ENCODE results near the gene CYFIP1. TPM values are rescaled to one million over a fixed set of nuclear protein-coding genes. Genes with fewer than 3 reads are reported as not detected.
"Not testable (repeated sequence)": the region's sequence is repeated elsewhere in the genome, so short reads cannot be mapped to it uniquely, and the experiment has no call there.

The CYFIP1 gene
- total RNA-seq, 2 donors from 2014 or later = 21.1 to 32.7 TPM

DNA sequence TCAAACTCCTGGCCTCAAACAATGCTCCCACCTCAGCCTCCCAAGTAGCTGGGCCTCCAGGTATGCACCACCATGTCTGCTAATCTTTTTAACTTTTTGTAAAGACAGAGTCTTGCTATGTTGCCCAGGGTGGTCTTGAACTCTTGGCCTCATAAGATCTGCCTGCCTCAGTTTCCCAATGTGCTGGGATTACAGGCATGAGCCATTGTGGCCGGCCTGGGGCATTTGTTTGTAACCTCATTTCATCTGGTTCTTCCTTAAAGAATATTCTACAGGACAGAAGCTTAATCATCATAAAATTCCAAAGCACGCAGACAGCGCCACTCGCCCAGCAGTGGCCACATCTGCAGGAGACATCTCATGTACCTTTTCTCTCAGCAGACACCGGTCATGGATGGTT, 23.6 kb upstream of the CYFIP1 start:
- no peak overlapping the region for H3K4me3 ChIP-seq
- H3K9me3 ChIP-seq = no peaks in the 10 kb centered on the region
- H3K27me3 ChIP-seq = no peaks in the 10 kb centered on the region
- peaks cover 61% of the 10 kb centered on the region for H3K36me3 ChIP-seq
- no peak overlapping the region for H3K27ac ChIP-seq
- TF ChIP-seq, protein P1, sequence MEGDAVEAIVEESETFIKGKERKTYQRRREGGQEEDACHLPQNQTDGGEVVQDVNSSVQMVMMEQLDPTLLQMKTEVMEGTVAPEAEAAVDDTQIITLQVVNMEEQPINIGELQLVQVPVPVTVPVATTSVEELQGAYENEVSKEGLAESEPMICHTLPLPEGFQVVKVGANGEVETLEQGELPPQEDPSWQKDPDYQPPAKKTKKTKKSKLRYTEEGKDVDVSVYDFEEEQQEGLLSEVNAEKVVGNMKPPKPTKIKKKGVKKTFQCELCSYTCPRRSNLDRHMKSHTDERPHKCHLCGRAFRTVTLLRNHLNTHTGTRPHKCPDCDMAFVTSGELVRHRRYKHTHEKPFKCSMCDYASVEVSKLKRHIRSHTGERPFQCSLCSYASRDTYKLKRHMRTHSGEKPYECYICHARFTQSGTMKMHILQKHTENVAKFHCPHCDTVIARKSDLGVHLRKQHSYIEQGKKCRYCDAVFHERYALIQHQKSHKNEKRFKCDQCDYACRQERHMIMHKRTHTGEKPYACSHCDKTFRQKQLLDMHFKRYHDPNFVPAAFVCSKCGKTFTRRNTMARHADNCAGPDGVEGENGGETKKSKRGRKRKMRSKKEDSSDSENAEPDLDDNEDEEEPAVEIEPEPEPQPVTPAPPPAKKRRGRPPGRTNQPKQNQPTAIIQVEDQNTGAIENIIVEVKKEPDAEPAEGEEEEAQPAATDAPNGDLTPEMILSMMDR (IDR thresholded peaks at IDR 0.05) = no peak
- DNase-seq (ENCODE audit: low spot score) = no peak
- no peaks in the 10 kb centered on the region for H3K4me1 ChIP-seq

DNA sequence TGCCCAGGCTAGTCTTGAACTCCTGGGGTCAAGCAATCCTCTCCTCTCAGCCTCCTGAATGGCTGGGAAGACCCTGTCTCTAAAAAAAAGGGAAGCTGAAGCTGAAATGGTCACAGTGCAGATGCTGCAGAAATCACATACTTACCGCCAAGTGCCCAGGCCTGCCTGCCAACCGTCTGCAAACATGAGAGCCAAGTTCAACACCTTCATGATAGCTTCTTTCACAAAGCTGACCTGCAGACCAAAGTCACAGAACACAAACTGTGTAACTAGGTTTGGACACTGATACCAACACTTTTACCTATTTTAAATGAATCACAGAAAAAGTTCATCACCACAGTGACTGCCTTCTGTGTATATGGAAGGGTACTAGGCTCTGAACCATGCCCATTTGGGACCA, 22.8 kb upstream of the CYFIP1 start:
- Histone ChIP-seq H3K27me3 (no peaks in the 10 kb centered on the region), H3K9me3 (no peaks in the 10 kb centered on the region), H3K4me3 (no peak overlapping the region), H3K4me1 (no peaks in the 10 kb centered on the region), H3K27ac (no peak overlapping the region), H3K36me3 (peaks cover 56% of the 10 kb centered on the region)
- TF ChIP-seq, protein P1 (IDR thresholded peaks at IDR 0.05) = no peak
- no peak for DNase-seq (ENCODE audit: low spot score)

DNA sequence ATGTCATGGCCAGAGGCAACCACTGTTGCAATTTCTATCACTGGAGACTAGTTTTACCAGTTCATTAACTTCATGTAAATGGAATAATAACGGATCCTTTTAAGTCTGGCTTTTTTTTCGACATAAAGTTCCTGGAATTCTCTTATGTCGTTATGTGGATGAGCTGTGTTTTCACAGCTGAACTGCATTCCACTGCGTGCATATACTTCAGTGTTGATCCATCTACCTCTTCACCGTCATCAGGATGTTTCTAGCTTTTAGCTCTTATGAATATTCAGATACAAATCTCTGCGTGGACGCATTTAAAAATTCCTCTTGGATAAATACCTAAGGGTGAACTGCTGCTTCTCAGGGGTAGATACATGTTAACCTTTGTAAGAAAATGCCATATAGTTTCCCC, 15.6 kb upstream of the CYFIP1 start:
- no peak for DNase-seq (ENCODE audit: low spot score)

DNA sequence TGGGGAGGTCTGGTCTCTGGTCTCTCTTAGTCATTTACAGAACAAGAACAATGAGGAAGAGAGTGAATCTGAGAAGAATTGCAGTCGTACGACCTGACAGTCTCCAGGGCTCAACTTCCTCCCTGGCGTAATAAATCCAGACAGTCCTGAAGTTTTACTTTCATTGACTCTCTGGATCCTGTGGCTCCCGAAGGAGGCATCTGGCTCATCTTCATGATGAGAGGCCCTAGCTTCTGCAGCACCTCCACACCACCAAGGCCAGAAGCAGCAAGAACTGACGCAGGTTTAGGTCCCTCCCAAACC, 11.8 kb upstream of the CYFIP1 start:
- Histone ChIP-seq H3K4me1 (no peaks in the 10 kb centered on the region), H3K9me3 (no peaks in the 10 kb centered on the region), H3K27ac (no peak overlapping the region), H3K36me3 (peaks cover 8% of the 10 kb centered on the region), H3K4me3 (no peak overlapping the region), H3K27me3 (no peaks in the 10 kb centered on the region)
- TF ChIP-seq, protein P1 (IDR thresholded peaks at IDR 0.05) = no peak
- DNase-seq (ENCODE audit: low spot score) = no peak

More for the DNA sequence above, 15.6 kb upstream of the CYFIP1 start:
- no peaks in the 10 kb centered on the region for H3K27me3 ChIP-seq
- H3K27ac ChIP-seq = no peak overlapping the region
- no peaks in the 10 kb centered on the region for H3K4me1 ChIP-seq
- H3K9me3 ChIP-seq = no peaks in the 10 kb centered on the region
- peaks cover 33% of the 10 kb centered on the region for H3K36me3 ChIP-seq
- no peak overlapping the region for H3K4me3 ChIP-seq
- TF ChIP-seq, protein P1 (IDR thresholded peaks at IDR 0.05) = no peak

DNA sequence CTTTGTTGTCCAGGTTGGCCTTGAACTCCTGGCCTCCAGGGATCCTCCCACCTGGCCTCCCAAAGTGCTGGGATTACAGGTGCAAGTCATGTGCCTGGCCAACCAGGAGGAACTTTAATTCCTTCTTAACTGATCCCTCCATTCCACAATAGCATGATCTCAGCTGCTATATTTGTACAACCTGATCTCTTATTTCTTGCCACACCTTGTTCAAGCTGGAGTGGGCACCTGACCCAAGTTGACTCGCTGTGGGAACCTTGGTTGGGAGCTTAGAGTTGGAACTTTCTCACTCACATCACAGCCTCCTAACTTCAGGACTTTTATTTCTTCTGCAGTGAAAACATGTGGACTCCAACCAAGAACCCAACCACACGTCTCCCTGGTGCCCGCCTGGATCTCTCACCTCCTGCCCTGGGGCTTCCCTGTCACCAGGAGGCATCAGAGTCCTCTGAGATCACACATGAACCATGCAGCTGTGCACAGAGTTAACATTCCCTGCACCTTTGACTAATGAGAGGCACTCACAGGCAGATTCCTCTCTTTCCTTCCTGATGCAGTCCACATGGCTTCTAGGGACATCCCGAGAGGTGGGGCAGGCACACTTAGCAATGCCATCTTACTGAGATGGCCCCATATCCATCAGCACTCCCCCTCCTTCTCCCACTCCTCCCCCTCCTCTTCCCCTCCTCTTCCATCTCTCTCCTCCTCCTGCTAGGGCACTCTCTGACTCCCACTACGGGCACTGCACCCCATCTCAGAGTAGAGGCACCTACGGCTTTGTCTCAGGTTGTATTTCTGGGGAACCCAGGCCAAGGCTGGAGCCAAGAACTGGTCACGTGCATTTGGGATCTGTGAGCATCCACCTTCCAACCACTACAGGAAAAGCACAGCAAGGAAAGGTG, 9.7 kb upstream of the CYFIP1 start:
- Histone ChIP-seq H3K9me3 (no peaks in the 10 kb centered on the region), H3K4me1 (no peaks in the 10 kb centered on the region), H3K27ac (no peak overlapping the region), H3K4me3 (no peak overlapping the region), H3K36me3 (peaks cover 6% of the 10 kb centered on the region), H3K27me3 (no peaks in the 10 kb centered on the region)
- TF ChIP-seq, protein P1 (IDR thresholded peaks at IDR 0.05) = no peak
- peak; percentile 38 for DNase-seq (ENCODE audit: low spot score)

DNA sequence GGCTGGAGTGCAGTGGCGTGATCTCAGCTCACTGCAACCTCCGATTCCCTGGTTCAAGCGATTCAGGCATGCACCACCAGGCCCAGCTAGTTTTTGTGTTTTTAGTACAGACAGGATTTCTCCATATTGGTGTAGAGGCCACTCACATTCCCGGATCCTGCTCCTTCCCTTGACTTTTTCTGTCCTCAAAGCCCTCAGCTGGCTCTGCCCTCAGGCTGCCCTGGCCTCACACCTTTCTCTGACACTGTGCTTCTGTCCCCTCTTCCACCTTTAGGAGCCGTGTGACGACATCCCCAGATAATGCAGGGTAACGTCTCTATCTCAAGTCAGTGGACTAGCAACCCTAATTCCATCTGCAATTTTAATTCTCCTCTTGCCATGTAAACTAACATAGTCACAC, 8.6 kb upstream of the CYFIP1 start:
- peak; percentile 13 for DNase-seq (ENCODE audit: low spot score)
- H3K4me1 ChIP-seq = no peaks in the 10 kb centered on the region
- H3K4me3 ChIP-seq = no peak overlapping the region
- H3K36me3 ChIP-seq = no peaks in the 10 kb centered on the region
- TF ChIP-seq, protein P1 (IDR thresholded peaks at IDR 0.05) = no peak
- H3K27ac ChIP-seq = no peak overlapping the region
- no peaks in the 10 kb centered on the region for H3K27me3 ChIP-seq
- no peaks in the 10 kb centered on the region for H3K9me3 ChIP-seq

DNA sequence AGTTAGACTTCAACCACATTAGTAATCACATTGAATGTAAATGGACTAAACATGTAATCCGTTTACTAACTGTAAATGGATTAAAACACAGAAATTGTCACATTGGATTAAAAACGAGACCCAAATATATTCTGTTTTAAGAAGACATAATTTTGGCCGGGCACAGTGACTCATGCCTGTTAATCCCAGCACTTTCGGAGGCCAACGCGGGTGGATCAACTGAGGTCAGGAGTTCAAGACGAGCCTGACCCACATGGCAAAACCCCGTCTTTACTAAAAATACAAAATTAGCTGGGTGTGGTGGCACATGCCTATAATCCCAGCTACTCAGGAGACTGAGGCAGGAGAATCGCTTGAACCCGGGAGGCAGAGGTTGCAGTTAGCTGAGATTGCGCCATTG, 1.8 kb upstream of the CYFIP1 start:
- H3K27me3 ChIP-seq, H3K4me3 ChIP-seq, H3K36me3 ChIP-seq, H3K27ac ChIP-seq, H3K9me3 ChIP-seq: not testable (repeated sequence)
- DNase-seq (ENCODE audit: low spot score) = peak; percentile 51
- H3K4me1 ChIP-seq = peaks cover 0 to 18% of the 10 kb centered on the region in 2 donors

All from right atrium auricular region (tissue), 2 donors.